ENCODE measurements around the gene UROC1. TPM values are rescaled to one million over a fixed set of nuclear protein-coding genes. Genes with fewer than 3 reads are reported as not detected.

Gene UROC1
- total RNA-seq, 6 donors from 2014 or later = not detected

GRCh38 chr3:126448893-126449180 lies 68.7 kb downstream of the UROC1 start:
- peaks cover 7 to 60% (median 46%) of the 10 kb centered on the region in 4 donors for H3K36me3 ChIP-seq
- TF ChIP-seq CTCF (IDR thresholded peaks at IDR 0.05) (no peak), POLR2A (IDR thresholded peaks at IDR 0.05) (no peak), EP300 (IDR thresholded peaks at IDR 0.05) (no peak), POLR2AphosphoS5 (IDR thresholded peaks at IDR 0.05) (no peak)

GRCh38 chr3:126448136-126448892 lies 69.3 kb downstream of the UROC1 start:
- H3K27ac ChIP-seq = no peak overlapping the region
- TF ChIP-seq EP300 (IDR thresholded peaks at IDR 0.05) = no peak
- TF ChIP-seq POLR2AphosphoS5 (IDR thresholded peaks at IDR 0.05) = no peak
- no peak for TF ChIP-seq CTCF (IDR thresholded peaks at IDR 0.05)
- TF ChIP-seq POLR2A (IDR thresholded peaks at IDR 0.05) = no peak
- peaks cover 7 to 56% (median 44%) of the 10 kb centered on the region in 4 donors for H3K36me3 ChIP-seq
- peaks cover 0 to 5% (median 0%) of the 10 kb centered on the region in 4 donors for H3K4me1 ChIP-seq
- no peaks in the 10 kb centered on the region for H3K27me3 ChIP-seq
- no peak overlapping the region for H3K4me3 ChIP-seq
- no peaks in the 10 kb centered on the region for H3K9me3 ChIP-seq
- ATAC-seq (ENCODE audit: low FRiP score in 2 of 2) (no peak), DNase-seq (no peak)
- 91 to 92% methylated on average over 16 to 17 of the region's 17 CpGs for WGBS, 2 donors

More at GRCh38 chr3:126448893-126449180, 68.7 kb downstream of the UROC1 start:
- no peak overlapping the region for H3K4me3 ChIP-seq
- WGBS, 2 donors = 94 to 98% methylated on average over 4 to 8 of the region's 8 CpGs
- peaks cover 0 to 5% (median 0%) of the 10 kb centered on the region in 4 donors for H3K4me1 ChIP-seq
- no peaks in the 10 kb centered on the region for H3K9me3 ChIP-seq
- no peak overlapping the region for H3K27ac ChIP-seq
- DNase-seq (no peak), ATAC-seq (ENCODE audit: low FRiP score in 2 of 2) (no peak)
- H3K27me3 ChIP-seq = no peaks in the 10 kb centered on the region

- DNase-seq (no peak), ATAC-seq (ENCODE audit: low FRiP score in 2 of 2) (no peak)
- WGBS, 2 donors = 83 to 88% methylated on average over 12 of the region's 12 CpGs
- no peak overlapping the region for H3K4me3 ChIP-seq
- H3K27ac ChIP-seq = no peak overlapping the region
- no peaks in the 10 kb centered on the region for H3K9me3 ChIP-seq
- H3K4me1 ChIP-seq = peaks cover 0 to 5% (median 0%) of the 10 kb centered on the region in 4 donors
- TF ChIP-seq POLR2A (IDR thresholded peaks at IDR 0.05) = no peak
- no peak for TF ChIP-seq POLR2AphosphoS5 (IDR thresholded peaks at IDR 0.05)
- TF ChIP-seq CTCF (IDR thresholded peaks at IDR 0.05) = no peak
- no peak for TF ChIP-seq EP300 (IDR thresholded peaks at IDR 0.05)
- peaks cover 7 to 53% (median 40%) of the 10 kb centered on the region in 4 donors for H3K36me3 ChIP-seq
- H3K27me3 ChIP-seq = no peaks in the 10 kb centered on the region
These were observed 70.0 kb downstream of the UROC1 start for GRCh38 chr3:126447456-126448106.

- no peak for DNase-seq
These were observed 70.8 kb downstream of the UROC1 start for GRCh38 chr3:126446791-126447190.

More at GRCh38 chr3:126446791-126447190, 70.8 kb downstream of the UROC1 start:
- Histone ChIP-seq H3K27me3 (no peaks in the 10 kb centered on the region), H3K27ac (no peak overlapping the region), H3K36me3 (peaks cover 7 to 45% (median 38%) of the 10 kb centered on the region in 4 donors), H3K4me3 (no peak overlapping the region), H3K9me3 (no peaks in the 10 kb centered on the region), H3K4me1 (peaks cover 0 to 5% (median 0%) of the 10 kb centered on the region in 4 donors)
- 85 to 89% methylated on average over 2 of the region's 2 CpGs for WGBS, 2 donors
- TF ChIP-seq POLR2A (IDR thresholded peaks at IDR 0.05) = no peak
- no peak for TF ChIP-seq EP300 (IDR thresholded peaks at IDR 0.05)
- no peak for TF ChIP-seq POLR2AphosphoS5 (IDR thresholded peaks at IDR 0.05)
- TF ChIP-seq CTCF (IDR thresholded peaks at IDR 0.05) = no peak
- no peak for ATAC-seq (ENCODE audit: low FRiP score in 2 of 2)

All from upper lobe of left lung (tissue), 6 donors.